Measurements from ENCODE around the gene ADGRF4.

Gene ADGRF4, protein sequence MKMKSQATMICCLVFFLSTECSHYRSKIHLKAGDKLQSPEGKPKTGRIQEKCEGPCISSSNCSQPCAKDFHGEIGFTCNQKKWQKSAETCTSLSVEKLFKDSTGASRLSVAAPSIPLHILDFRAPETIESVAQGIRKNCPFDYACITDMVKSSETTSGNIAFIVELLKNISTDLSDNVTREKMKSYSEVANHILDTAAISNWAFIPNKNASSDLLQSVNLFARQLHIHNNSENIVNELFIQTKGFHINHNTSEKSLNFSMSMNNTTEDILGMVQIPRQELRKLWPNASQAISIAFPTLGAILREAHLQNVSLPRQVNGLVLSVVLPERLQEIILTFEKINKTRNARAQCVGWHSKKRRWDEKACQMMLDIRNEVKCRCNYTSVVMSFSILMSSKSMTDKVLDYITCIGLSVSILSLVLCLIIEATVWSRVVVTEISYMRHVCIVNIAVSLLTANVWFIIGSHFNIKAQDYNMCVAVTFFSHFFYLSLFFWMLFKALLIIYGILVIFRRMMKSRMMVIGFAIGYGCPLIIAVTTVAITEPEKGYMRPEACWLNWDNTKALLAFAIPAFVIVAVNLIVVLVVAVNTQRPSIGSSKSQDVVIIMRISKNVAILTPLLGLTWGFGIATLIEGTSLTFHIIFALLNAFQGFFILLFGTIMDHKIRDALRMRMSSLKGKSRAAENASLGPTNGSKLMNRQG

DNA sequence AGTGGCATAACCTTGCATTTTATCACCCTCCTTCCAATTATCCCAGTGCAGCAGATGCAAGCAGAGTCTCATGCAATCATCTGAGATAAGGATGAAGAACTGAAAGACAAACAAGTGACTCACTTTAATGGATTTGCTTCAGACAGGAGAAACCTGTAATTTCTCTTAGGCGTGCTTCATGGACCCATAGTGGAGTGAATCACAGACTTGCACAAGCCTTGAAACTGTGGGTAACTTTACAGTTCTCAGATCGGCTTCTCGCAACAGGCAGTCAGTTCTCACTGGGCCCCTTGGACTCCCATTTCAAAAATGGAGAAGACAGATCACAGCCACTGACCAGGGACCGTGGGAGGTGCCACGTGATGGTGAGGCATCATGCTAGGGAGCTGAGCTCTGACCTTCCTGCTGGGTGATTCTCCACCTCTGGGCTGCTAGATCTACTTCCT lies at the start of gene ADGRF4:
ADGRF4 (plus strand) TSS at position 239 of the 446 bp plus-strand sequence. CDS start 8,666 bp downstream, outside the sequence.
- no peak for DNase-seq

DNA sequence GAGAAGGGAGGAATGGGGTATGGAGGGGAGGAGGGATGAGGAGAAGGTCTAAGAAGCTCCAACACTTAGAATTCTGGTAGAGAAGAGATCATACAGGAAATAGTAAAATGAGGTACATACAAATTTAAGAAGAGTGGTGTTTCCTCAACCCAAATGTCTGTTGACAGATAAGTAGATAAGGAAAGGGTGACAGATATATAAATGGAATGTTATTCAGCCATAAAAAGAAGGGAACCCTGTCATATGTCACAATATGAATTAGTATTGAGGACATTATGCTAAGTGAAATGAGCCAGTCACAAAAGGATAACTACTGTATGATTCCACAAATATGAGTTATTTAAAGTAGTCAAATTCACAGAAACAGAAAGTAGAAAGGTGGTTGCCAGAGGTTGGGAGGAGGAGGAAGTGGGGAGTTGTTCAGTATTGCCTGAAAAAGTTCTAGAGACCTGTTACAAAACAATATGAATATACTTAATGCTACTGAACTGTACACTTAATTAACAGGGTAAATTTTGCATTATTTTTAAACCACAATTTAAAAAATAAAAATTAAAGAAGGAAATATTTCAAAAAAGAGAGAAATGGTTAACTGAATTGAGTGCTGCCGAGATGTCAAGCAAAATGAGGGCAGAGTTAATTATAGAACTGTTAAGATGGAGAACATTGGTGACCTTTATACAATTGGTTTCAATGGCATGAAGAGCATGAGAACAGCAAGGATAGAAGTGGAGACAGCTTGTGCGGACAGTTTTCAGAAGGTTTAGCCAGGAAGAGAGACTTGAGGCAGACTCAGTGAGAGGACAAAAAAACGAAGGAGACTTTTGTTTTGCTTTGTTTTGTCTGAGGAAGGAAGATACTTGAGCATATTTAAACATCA lies 47.6 kb upstream of the ADGRF4 start:
- DNase-seq: no peak

DNA sequence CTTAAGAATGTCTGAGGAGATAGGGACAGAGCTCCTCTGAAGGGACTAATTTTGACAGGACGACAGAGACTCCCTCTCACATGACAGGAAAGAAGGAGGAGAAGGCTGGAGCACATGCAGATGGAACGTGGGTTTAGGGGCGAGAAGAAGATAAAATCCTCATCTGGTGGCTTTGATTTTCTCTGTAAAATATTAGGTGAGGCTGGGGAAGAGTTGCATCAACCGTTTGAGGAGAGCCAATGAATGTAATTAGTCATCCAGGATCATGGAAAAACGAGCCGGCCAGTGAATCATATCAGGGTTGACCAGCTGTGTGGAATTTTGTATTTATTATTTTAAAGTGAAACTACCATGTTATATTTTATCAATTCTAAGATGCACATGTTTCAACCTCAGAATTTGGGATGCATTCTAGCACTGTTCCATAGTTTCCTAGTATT lies 46.9 kb upstream of the ADGRF4 start:
- DNase-seq: no peak

DNA sequence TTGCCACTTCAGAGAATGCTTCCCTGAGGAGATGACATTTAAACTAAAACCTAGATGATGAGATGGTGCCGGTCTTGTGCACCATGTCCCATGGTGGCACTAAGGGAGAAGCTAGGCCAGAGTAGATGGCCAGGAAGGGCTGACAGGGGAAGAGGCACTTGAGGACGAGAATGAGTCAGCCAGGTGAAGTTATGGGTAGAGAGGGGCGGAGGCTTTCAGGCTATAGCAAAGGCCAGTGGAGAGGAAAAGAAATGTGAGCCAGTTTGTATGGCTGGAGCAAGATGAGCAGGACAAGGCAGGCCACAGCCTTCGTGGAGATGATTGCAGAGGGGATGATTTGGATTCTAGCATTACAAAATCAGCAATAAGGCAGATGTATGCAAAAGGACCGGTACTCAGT lies 44.7 kb upstream of the ADGRF4 start:
- DNase-seq: no peak

DNA sequence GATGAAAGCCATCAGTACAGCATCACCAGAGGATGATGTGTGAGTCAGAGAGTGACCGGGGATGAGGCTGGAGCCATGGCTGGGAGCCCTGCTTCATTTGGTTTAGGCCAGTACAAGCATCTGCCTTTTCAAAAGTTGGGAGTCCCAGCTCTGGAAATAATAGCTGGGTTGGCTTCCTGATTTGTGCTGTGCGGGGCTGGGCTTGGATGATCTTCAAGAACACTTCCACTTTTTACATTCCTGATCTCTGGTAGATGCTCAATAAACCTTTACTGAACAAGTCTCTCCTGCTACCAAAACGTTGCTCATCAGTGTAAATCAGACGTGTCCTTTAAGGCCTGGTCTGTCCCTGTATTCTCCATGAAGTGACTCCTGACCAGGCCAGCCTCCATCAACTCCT lies 44.1 kb upstream of the ADGRF4 start:
- DNase-seq: no peak

DNA sequence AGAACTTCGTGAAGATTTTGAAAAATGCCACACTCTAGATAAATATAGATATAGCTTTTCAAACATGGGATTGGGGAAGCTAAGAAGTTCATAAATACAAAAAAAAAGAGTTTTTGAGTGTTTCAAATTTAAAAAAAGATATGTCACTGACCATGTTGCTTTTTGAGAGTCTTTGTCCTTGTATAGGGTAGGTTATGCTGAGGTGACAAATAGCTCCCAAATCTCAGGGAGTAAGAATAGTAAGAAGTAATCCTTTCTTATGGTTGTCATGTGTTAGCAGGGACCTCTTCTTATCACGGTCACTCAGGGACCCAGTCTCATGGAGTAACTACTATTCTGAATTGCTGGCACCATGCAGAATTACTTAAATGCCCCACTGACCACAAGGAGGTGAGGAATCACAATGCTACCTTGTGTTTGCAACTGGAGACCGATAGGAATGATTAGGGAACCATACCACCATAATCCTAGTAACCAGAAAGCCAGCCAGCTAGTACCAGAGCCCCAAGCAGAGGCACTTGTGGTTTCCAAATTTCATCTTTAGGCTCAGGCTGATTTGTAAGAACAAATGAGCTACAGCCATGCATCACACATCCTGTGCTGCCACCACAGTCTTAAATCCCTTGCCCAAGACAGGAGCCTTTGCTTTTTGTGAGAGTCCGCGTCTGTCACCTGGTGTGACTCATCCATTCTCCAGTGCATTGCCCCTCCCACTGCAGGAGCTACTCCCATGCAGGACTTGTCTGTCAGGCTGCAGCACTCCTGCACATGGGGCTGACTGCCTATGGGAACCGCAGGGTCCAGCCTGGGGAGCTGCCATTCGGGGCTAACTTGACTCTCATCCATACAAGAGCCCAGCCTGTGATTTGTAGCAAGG lies 42.4 kb upstream of the ADGRF4 start:
- no peak for DNase-seq

DNA sequence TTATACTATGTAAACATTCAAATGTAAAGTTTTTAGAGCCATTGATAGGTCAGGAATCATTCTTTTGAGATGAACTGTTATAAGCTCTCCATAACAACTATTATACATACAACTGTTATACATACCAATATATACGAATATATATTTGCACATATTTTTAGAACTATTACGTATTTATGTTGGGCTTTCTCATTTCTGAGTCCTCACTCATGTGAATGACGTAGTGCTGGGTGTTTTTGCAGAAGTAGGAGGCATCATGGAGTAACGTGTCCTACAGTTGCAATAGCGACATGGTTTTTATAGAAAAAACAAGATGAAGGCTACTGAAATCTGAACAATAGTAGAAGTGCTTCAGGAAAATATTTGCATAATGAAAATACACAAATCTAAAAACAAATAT lies 36.4 kb upstream of the ADGRF4 start:
- DNase-seq: no peak

DNA sequence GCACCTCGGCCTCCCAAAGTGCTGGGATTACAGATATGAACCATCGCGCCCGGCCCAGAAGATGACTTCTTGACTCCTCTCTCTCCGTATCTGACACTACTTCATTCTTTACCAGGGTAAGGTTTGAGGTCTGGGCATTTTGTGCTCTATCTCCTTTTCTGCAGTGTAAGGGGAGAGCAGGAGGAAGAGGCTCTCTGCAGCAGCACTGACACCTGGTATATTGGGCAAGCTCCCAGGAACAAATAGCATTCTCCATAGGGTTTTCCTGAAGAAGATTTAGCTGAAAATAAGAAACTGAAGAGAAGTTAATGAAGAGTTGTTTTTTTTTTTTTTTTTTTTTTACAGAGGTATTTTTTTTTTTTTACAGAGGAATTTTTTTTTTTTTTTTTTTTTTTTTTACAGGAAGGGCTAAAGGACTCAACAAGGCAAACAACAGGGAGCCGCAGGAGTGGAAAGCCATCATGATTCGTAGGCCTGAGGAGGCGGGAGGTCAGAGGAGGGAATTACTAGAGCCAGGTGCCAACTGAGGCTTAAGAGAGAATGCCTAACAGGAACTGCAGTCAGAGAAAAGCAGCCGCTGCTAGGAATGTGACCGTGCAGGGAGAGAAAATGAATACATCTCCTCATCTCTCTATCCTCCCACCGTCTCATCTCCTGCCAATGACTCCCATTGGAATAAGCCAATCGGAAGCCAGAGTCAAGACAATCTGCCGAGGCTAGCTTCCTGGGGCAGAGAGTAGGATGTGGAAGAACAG lies 34.7 kb upstream of the ADGRF4 start:
- no peak for DNase-seq

DNA sequence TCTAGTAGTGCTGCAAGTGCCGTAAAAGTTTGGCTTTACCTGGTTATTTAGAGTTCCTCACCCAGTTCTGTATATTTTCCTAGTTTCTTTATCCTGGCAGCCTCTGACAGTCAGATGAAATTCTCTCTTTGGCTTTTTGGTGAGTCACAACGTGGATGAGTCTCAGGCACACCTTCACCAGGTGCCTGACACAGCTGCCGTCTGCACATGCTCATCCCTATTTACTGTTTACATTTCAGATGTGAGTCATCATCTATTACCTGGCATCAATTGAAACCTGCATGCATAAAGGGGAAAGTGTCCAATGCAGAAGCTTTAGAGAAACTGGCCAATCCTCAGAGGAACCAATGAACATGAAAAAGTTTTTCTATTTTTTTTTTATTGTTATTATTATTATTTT lies 33.3 kb upstream of the ADGRF4 start:
- no peak for DNase-seq

DNA sequence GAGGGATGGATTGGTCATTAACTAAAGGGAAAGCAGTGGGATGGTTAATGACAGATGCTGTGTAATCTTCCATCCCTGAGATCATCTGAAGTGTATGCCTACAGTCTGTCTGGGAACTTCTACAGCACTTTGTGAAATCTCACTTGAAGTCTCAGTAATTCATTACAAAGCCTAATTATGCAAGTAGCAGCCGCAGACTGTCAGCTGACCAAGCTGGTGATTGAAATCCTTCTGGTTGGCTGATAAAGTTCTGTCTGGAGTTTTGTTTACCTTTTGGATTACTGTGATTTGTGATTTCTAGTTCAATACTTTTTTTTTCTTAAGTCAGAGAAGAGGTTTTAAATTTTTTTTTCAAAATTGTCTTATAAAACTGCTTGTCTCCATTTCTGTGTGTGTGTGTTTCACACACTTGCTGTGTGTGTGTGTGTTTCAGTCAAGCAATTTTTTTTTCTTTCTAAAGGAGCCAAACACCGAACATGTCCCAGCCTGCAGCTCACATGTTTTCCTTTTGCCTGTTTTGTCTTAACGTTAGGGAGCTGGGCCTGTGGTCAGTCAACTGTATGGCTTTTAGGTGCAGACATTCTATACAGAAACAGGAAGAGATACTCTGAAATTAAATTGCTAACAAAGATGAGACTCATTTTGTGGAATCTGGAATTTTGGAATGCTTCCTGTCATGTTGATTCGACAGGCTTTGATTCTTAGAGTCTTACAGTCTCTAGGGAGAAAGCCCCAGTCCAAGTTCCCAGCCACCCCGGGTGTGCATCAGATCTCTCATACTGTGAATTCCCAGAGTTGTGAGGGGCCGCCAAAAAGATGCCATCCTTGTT lies 28.5 kb upstream of the ADGRF4 start:
- DNase-seq: no peak

DNA sequence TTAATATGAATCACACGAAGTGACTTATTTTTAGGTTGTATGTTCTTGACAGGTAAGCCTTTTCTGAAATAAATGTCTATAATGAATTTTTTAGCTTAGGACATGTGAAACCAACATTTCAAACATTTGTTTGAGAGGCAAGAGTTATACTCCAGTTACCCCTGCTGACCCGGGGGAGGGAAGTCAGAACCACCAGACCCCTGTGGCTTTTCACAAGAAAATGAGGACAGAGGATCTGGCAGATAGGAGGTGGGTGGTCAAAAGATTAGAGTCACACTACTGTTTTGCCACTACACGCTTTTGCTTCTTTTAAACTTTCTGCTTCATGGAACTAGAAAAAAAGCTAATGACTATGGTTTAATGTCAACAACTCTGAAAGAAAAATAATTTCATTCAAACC lies 27.5 kb upstream of the ADGRF4 start:
- no peak for DNase-seq

DNA sequence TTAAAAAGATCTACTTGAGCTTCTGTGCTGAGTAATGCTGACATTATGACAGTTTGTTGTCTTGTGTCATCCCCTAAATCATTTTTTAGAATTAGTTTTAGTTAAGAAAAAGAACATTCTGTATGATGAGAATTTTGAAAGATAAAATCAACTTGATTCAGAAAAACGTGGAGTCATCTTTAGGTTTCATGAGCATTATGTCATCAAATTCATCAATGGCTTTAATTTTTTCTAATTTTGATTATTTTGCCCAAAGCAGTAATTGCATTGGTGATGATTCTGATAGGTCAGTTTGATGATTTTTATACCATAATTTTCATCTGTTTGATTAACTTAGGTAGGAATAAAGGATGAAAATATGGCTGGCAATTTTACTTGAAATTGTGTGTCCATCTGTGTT lies 26.6 kb upstream of the ADGRF4 start:
- no peak for DNase-seq

DNA sequence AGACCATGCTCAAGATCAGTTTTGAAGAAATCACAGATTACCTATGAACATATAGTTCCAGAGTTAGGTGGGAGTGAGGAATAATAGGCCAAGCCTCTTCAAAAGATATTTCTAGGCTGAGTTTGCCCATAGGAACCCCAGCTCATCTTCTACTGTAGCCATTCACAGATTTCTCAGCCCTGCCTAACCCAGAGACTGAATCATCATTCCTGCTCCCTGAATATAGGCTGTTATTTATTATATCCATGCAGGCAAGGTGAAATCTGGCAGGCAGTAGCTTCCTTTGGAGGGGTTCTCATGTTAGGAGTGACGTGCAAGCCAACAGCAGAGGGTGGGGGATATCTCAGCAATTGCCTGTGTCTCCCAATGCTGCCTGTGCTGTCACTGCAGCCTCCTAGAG lies 25.6 kb upstream of the ADGRF4 start:
- DNase-seq: no peak

DNA sequence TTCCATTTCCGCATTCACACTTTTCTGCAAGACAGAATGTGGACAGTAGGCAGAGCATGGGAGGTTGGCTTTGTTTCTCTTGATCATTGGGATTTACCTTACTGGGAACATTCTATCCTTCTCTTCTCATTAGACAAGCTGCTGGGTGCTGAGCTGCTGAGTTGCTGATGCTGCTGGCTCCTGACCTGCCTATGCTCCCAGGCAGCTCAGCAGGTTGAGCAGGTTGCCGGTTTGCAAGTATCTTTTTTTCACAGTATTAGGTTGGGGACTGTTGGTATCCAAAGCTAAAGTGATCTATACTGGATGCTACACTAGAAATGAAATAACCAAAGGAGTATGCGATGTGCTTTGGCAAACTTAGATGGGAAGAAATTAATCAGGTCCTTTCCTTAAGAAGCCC lies 23.7 kb upstream of the ADGRF4 start:
- no peak for DNase-seq

DNA sequence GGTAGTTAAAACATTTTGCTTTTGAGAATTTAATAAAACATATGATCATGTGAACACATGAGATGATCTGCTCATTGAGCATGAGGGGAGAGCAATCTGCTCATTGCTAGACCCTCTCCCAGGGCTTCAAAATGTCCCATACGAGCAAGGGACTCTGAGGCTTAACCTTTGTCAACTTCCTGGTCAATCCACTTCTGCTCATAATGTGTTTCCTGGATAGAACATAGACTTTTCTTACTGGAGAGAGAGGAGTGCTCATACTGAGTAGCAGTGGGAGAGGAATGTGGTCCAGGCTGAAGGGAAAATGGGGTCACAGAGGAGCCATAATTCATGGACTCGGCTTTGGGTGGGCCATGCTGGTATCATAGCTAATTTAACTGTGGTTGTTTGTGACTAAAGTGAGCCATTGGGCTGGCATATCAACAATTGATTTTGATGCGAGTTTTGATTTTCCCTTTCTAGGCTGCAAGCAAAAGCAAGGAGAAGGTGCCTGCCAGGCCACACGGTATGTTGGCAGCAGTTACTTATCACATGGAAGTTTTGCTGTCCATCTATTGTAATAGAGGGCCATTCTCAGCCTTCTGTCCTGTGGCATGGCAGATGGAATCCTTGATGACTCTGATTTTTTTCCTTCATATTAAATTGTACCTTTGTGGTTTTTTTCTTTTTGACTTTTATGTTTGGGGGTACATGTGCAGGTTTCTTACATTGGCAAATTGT lies 20.8 kb upstream of the ADGRF4 start:
- DNase-seq: no peak

DNA sequence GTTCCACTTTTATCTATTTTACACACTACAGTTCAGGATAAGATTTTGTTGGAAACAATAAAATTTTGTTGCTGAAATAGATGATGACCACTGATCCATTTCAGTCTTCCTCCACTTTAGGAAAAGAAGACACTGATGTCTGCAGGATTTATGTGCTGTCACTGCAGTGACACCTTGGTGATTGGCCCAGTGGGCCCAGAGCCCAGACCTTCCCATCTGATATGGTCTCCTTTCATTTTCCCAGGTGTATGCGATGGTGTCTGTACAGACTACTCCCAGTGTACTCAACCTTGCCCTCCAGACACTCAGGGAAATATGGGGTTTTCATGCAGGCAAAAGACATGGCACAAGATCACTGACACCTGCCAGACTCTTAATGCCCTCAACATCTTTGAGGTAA lies 19.6 kb upstream of the ADGRF4 start:
- DNase-seq: no peak

DNA sequence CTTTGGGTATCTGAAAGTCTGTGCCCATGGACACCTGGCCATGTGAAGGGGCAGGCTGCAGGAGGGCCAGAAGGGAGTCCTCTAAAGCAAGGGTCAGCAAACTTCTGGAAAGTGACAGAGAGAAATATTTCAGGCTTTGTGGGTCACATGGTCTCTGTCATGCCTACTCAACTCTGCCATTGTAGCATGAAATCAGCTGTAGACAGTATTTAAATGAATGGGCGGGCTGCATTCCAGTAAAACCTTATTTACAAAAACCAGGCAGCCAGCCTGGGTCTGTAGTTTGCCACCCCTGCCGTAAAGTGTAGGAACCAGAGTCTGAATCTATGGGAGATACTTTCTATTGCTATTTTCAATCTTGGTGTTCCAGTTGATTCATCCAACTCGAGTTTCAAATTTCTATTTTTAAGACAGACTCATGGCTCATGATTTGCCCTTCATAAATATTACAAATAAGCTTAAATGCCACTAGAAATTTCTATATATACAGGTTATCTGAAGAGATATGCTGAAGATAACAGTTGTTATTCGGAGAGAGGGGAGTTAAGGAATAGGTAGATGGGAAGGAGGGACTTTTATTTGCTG lies 19.0 kb upstream of the ADGRF4 start:
- no peak for DNase-seq

DNA sequence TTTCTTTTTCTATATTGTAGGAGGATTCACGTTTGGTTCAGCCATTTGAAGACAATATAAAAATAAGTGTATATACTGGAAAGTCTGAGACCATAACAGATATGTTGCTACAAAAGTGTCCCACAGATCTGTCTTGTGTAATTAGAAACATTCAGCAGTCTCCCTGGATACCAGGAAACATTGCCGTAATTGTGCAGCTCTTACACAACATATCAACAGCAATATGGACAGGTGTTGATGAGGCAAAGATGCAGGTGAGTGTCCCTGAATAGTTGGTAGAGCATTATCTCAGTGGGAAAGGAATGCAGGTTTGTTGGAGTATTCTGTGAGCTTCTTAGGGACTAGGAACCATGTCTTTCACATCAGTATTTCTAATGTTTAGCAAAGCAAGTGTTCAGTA lies 18.3 kb upstream of the ADGRF4 start:
- DNase-seq: no peak

DNA sequence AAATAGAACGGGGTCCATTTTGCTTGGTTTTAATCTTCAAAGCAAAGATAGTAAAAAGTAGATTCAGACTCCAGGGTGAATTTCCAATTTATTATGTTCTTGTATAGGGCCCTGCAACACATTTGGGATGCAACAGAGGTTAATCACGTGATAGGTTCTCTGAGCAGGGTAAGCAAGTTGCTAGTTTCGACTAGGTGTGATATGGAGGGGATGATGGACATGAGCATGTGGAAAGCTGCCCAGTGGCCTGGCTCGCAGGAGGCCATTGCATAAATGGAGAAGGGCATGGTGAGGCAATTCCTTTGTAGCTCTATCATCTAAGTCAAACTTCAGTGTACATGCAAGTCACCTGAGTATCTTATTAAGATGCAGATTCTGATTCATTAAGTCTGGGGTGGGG lies 17.7 kb upstream of the ADGRF4 start:
- DNase-seq: no peak
